NB4 (cell line): ENCODE measurements around the gene CTDSP2.

Source experiments
- MYC ChIP-seq: IDR thresholded peaks from 2 replicates; pipeline ENCODE4 v1.6.1; 2011; ENCODE audit warnings: low read depth, low read length
- TF ChIP-seq, protein P1 (sequence below): IDR thresholded peaks from one replicate; pipeline ENCODE4 v1.5.1; 2012; ENCODE audit warnings: low read depth, low read length

DNA sequence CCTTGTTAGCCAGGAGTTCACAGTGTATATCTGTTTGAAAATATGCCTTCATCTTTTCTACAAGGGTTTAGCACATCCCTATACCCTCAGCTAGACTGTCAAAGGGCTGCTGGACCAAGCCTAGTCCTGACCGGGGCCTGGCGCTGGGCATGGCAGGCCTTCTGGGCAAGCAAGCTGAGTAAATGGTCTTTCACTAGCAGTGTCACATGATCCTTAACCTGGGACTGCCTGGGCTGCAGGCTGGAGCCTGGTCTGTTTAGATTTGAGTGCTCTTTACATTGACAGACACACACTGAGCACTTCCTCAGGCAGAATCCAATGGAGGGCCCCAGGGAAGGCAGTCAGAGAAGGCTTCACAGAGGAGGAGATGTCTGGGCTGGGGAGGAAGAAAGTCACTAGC lies 21.1 kb downstream of the CTDSP2 start:
- TF ChIP-seq, protein P1, sequence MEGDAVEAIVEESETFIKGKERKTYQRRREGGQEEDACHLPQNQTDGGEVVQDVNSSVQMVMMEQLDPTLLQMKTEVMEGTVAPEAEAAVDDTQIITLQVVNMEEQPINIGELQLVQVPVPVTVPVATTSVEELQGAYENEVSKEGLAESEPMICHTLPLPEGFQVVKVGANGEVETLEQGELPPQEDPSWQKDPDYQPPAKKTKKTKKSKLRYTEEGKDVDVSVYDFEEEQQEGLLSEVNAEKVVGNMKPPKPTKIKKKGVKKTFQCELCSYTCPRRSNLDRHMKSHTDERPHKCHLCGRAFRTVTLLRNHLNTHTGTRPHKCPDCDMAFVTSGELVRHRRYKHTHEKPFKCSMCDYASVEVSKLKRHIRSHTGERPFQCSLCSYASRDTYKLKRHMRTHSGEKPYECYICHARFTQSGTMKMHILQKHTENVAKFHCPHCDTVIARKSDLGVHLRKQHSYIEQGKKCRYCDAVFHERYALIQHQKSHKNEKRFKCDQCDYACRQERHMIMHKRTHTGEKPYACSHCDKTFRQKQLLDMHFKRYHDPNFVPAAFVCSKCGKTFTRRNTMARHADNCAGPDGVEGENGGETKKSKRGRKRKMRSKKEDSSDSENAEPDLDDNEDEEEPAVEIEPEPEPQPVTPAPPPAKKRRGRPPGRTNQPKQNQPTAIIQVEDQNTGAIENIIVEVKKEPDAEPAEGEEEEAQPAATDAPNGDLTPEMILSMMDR = no peak
- no peak for TF ChIP-seq MYC
